SU-DHL-6 (cell line): ENCODE data around the gene PRDM13.

Source experiments
- CTCF ChIP-seq: fragments of 200-600 bp; sonication (generic); IDR thresholded peaks from one replicate; pipeline ENCODE4 v1.5.1; 2017; ENCODE audit warnings: antibody characterized with exemption, mild to moderate bottlenecking, low read length, moderate library complexity; ENCODE audit not compliant: insufficient read depth, poor library complexity, severe bottlenecking
- EZH2phosphoT487 ChIP-seq: fragments of 200-600 bp; sonication (generic), shearing (Covaris generic); conservative IDR thresholded peaks from 2 replicates; pipeline ENCODE4 v1.6.1; 2018; ENCODE audit warnings: mild to moderate bottlenecking, antibody characterized with exemption, low read length, moderate library complexity, mixed read lengths

- TF ChIP-seq CTCF (no peak), EZH2phosphoT487 (no peak)
Observed at GRCh38 chr6:99608059-99608885, 1.6 kb downstream of the PRDM13 start.
